ENCODE measurements around the gene ABLIM1.

GRCh38 chr10:114453576-114453975 lies 204.5 kb downstream of the ABLIM1 start:
- no peak for TF ChIP-seq CTCF (IDR thresholded peaks at IDR 0.05)
- no peak for TF ChIP-seq EZH2phosphoT487 (IDR thresholded peaks at IDR 0.05)
- no peak for TF ChIP-seq EZH2 (IDR thresholded peaks at IDR 0.05)

Data from neural progenitor cell (in vitro differentiated cells).